Measurements from ENCODE around the gene MT1F. TPM values are rescaled to one million over a fixed set of nuclear protein-coding genes. Genes with fewer than 3 reads are reported as not detected.

MT1F gene
- total RNA-seq, 2 donors from 2014 or later: 27.5 to 92.0 TPM

DNA sequence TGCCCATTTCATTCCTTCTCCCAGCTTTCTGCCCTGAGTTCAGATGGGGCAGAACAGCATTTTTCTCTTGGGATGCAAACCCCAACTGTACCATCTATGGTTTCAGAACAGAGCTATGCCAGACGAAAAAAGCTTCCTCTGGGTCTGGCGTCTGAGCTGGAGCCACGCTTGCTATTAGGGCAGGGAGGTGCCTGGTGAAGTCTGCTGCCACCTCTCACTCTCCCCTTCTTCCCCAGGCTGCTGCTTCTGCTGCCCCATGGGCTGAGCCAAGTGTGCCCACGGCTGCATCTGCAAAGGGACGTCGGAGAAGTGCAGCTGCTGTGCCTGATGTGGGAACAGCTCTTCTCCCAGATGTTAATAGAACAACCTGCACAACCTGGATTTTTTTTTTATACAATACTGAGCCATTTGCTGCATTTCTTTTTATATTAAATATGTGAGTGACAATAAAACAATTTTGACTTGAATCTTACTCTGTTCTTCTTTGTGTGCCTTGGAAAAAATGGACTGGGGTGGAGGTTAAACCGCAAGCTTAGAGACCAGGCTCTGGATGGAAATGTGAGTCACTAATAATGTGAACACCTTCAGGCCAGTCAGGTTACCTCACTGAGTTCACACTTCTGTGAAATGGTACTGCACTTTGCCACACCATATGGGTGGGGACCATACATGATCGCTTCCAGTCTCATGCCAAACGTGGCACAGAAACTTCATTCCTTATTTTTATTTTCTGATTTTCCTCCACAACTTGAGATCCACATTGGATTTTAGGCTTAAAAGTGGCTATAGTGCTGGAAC, 20.9 kb upstream of the MT1F start:
- Histone ChIP-seq H3K4me1 (peaks cover 26% of the 10 kb centered on the region), H3K27me3 (no peaks in the 10 kb centered on the region), H3K4me3 (no peak overlapping the region), H3K27ac (no peak overlapping the region), H3K36me3 (replicated peaks in 1 of 2; ENCODE audit: insufficient read depth in 1 of 2, low read depth in 2 of 2) (no peaks in the 10 kb centered on the region), H3K9me3 (no peaks in the 10 kb centered on the region)
- 79 to 83% methylated on average over 9 of the region's 9 CpGs for WGBS, 2 donors
- DNase-seq: no peak
- TF ChIP-seq POLR2A (IDR thresholded peaks at IDR 0.05): no peak
- TF ChIP-seq, protein P1, sequence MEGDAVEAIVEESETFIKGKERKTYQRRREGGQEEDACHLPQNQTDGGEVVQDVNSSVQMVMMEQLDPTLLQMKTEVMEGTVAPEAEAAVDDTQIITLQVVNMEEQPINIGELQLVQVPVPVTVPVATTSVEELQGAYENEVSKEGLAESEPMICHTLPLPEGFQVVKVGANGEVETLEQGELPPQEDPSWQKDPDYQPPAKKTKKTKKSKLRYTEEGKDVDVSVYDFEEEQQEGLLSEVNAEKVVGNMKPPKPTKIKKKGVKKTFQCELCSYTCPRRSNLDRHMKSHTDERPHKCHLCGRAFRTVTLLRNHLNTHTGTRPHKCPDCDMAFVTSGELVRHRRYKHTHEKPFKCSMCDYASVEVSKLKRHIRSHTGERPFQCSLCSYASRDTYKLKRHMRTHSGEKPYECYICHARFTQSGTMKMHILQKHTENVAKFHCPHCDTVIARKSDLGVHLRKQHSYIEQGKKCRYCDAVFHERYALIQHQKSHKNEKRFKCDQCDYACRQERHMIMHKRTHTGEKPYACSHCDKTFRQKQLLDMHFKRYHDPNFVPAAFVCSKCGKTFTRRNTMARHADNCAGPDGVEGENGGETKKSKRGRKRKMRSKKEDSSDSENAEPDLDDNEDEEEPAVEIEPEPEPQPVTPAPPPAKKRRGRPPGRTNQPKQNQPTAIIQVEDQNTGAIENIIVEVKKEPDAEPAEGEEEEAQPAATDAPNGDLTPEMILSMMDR (IDR thresholded peaks at IDR 0.05): no peak
- ATAC-seq: no peak
- intact Hi-C loops (cut with DNase I): no loop called here

DNA sequence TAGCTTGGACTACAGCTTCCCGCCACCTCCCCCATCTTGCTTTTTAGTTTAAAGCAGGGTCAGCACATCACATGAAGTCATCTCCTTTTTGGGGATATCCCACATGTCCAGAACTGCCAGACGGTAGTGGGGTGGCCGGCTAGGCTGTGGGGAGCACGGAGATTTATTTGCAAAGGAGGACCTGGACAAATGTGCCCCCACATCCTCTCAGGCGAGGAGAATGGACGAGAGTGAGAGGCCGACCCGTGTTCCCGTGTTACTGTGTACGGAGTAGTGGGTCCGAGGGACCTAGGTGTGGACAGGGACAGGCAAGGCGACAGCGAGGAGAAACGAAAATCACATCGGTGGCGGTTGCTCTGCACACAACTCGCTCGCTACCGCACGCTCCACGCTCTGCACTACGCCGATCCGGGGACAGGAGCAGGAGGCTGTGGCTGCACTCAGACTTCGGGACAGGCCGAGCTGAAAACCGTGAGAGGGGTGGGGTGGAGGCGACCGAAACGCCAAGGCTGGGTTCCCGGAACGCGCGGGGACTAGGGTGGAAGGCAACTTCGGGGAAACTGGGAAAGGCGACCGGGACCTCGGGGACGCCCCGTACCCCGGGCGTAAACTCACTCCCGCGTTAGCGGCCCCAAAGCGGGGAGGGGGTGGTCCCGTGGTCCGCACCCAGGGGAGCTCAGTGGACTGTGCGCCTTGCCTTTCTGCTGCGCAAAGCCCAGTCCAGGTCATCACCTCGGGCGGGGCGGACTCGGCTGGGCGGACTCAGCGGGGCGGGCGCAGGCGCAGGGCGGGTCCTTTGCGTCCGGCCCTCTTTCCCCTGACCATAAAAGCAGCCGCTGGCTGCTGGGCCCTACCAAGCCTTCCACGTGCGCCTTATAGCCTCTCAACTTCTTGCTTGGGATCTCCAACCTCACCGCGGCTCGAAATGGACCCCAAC, 19.7 kb upstream of the MT1F start, which contains the start of gene MT1A:
MT1A (plus strand) TSS at position 853 of the 937 bp plus-strand sequence; CDS start at position 926, 73 bp downstream.
- TF ChIP-seq, protein P1 (IDR thresholded peaks at IDR 0.05): no peak
- peak; percentile 63 to 83 (median 77) for TF ChIP-seq POLR2A (IDR thresholded peaks at IDR 0.05)
- intact Hi-C loops (cut with DNase I): no loop called here
- ATAC-seq: peak; percentile 80
- Histone ChIP-seq H3K4me1 (peaks cover 20% of the 10 kb centered on the region), H3K4me3 (peak within 1 kb of the TSS in 1 of 2 donors; percentile 0), H3K27me3 (no peaks in the 10 kb centered on the region), H3K27ac (peak within 1 kb of the TSS in 3 of 4 donors; percentile 45 to 50 (median 46)), H3K9me3 (no peaks in the 10 kb centered on the region), H3K36me3 (replicated peaks in 1 of 2; ENCODE audit: insufficient read depth in 1 of 2, low read depth in 2 of 2) (no peaks in the 10 kb centered on the region)
- WGBS, 2 donors: 13 to 18% methylated on average over 50 to 68 of the region's 68 CpGs
- DNase-seq: peak; percentile 82 to 87 (median 84)

DNA sequence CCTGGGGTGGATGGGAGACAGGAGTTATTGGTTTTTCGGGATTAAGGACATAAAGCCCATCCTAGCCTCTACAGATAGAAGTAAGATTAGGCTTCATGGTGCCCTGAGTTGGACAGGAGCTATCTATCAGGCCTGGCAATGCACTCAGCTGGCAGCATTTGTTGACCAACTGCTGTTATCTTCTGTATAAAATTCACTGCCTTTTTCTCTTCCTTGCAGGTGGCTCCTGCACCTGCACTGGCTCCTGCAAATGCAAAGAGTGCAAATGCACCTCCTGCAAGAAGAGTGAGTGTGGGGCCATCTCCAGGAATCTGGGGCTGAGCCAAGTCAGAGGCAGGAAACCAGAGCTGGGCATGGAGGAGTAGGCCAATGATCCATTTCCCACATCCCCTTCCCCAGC, 18.7 kb upstream of the MT1F start:
- WGBS, 2 donors: 29 to 50% methylated on average over 1 of the region's 1 CpG
- no peaks in the 10 kb centered on the region for H3K36me3 ChIP-seq (replicated peaks in 1 of 2; ENCODE audit: insufficient read depth in 1 of 2, low read depth in 2 of 2)
- H3K9me3 ChIP-seq: no peaks in the 10 kb centered on the region
- no peaks in the 10 kb centered on the region for H3K27me3 ChIP-seq
- intact Hi-C loops (cut with DNase I): no loop called here
- no peak for TF ChIP-seq POLR2A (IDR thresholded peaks at IDR 0.05)
- TF ChIP-seq, protein P1 (IDR thresholded peaks at IDR 0.05): no peak
- ATAC-seq (no peak), DNase-seq (no peak)
- H3K4me3 ChIP-seq: no peak overlapping the region
- peak overlapping the region in 1 of 4 donors; percentile 50 for H3K27ac ChIP-seq
- peaks cover 21% of the 10 kb centered on the region for H3K4me1 ChIP-seq

DNA sequence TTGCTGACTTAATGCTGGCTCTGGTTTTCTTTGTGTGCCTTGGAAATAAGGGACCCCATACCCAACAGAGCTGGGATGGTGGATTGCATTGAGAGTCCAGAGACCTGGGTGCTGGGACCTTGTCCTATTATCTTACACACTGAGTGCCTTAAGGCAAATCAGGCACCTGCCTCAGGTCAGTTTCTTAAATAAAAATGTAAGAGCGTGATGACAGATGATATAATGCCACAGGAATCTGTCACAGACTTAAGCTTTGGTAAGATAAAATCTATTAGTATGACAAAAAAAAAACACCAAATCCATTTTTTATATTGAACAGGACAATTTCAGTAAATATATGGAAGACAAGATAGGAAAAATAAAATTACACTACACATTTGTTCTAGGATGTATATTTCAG, 17.7 kb upstream of the MT1F start:
- H3K4me3 ChIP-seq: no peak overlapping the region
- H3K4me1 ChIP-seq: peaks cover 24% of the 10 kb centered on the region
- WGBS, 2 donors: 87 to 92% methylated on average over 1 of the region's 1 CpG
- ATAC-seq: no peak
- intact Hi-C loops (cut with DNase I): no loop called here
- H3K27ac ChIP-seq: no peak overlapping the region
- no peak for DNase-seq
- H3K27me3 ChIP-seq: no peaks in the 10 kb centered on the region
- TF ChIP-seq POLR2A (IDR thresholded peaks at IDR 0.05): no peak
- TF ChIP-seq, protein P1 (IDR thresholded peaks at IDR 0.05): no peak
- H3K9me3 ChIP-seq: no peaks in the 10 kb centered on the region
- no peaks in the 10 kb centered on the region for H3K36me3 ChIP-seq (replicated peaks in 1 of 2; ENCODE audit: insufficient read depth in 1 of 2, low read depth in 2 of 2)
